Astrocyte (in vitro differentiated cells and primary cell): Measurements from ENCODE around the gene SFMBT2.

ENCODE experiments used
- EZH2 ChIP-seq: IDR thresholded peaks from 2 replicates; pipeline ENCODE4 v1.6.1; 2012; ENCODE audit warnings: mild to moderate bottlenecking, low read length, inconsistent platforms; ENCODE audit not compliant: insufficient read depth
- TF ChIP-seq, protein P1 (sequence below): IDR thresholded peaks from 2 replicates; pipeline ENCODE4 v1.5.1; 2011; ENCODE audit warnings: low read depth, mild to moderate bottlenecking, inconsistent platforms, low read length, moderate library complexity; ENCODE audit not compliant: insufficient read depth

DNA sequence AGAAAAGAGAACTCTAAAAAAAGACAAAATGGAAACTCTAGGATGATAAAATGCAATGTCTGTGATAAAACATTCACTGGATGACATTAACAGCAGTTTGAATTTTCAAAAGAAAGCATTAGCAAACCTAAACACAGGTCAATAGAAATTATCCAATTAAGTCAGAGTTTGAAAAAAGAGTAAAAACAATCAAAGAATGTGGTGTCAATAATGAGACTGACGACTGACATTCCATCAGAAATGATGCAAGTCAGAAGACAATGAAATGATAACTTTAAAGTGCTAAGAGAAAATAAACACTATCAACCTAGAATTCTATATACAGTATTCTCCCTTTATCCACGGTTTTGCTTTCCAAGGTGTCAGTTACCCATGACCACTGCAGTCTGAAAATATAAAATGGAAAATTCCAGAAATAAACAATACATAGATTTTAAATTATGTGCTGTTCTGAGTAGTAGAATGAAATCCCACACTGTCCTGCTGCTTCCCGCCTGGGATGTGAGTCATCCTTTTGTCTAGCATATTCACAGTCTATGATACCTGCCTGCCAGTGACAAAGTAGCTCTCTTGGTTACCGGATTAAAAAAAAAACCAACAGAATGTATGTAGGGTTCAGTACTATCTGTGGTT lies 38.3 kb upstream of the SFMBT2 start:
- TF ChIP-seq, protein P1, sequence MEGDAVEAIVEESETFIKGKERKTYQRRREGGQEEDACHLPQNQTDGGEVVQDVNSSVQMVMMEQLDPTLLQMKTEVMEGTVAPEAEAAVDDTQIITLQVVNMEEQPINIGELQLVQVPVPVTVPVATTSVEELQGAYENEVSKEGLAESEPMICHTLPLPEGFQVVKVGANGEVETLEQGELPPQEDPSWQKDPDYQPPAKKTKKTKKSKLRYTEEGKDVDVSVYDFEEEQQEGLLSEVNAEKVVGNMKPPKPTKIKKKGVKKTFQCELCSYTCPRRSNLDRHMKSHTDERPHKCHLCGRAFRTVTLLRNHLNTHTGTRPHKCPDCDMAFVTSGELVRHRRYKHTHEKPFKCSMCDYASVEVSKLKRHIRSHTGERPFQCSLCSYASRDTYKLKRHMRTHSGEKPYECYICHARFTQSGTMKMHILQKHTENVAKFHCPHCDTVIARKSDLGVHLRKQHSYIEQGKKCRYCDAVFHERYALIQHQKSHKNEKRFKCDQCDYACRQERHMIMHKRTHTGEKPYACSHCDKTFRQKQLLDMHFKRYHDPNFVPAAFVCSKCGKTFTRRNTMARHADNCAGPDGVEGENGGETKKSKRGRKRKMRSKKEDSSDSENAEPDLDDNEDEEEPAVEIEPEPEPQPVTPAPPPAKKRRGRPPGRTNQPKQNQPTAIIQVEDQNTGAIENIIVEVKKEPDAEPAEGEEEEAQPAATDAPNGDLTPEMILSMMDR: no peak
- TF ChIP-seq EZH2: no peak
